GM23338 (cell line): ENCODE data around the gene TBX6. TPM values are rescaled to one million over a fixed set of nuclear protein-coding genes. Genes with fewer than 3 reads are reported as not detected.

Experiments used
- ATAC-seq: fragments of 200-7000 bp; cut with Tn5 transposase; 3 replicates; pipeline ENCODE4 v1.9.1; 2020
- DNase-seq: peaks from one replicate; pipeline ENCODE4 v3.0.0-alpha.2; 2015; ENCODE audit warnings: low spot score
- H2AFZ ChIP-seq: fragments of 200-600 bp; sonication (generic); 2 replicates; pipeline ENCODE4 v1.8.0; 2016; ENCODE audit warnings: antibody characterized with exemption, mild to moderate bottlenecking, moderate library complexity
- H3F3A ChIP-seq: fragments of 200-600 bp; sonication (generic); replicated peaks from 2 replicates; pipeline ENCODE4 v1.8.0; 2017; ENCODE audit warnings: antibody characterized with exemption, mixed run types, low read depth
- H3K27ac ChIP-seq: fragments of 200-600 bp; sonication (generic); 2 replicates; pipeline ENCODE4 v1.6.1; 2016; ENCODE audit warnings: low read depth
- H3K27me3 ChIP-seq: fragments of 200-600 bp; sonication (generic); 2 replicates; pipeline ENCODE4 v1.8.0; 2016; ENCODE audit warnings: mild to moderate bottlenecking, mixed run types, moderate library complexity; ENCODE audit not compliant: insufficient read depth
- H3K36me3 ChIP-seq: fragments of 200-600 bp; sonication (generic); 2 replicates; pipeline ENCODE4 v1.8.0; 2016; ENCODE audit warnings: mild to moderate bottlenecking; ENCODE audit not compliant: insufficient read depth
- H3K4me1 ChIP-seq: fragments of 200-600 bp; sonication (generic); 2 replicates; pipeline ENCODE4 v1.8.0; 2016; ENCODE audit warnings: mild to moderate bottlenecking, moderate library complexity; ENCODE audit not compliant: insufficient read depth
- H3K4me2 ChIP-seq: fragments of 200-600 bp; sonication (generic); 2 replicates; pipeline ENCODE4 v1.7.1; 2017; ENCODE audit warnings: mixed run types
- H3K4me3 ChIP-seq: fragments of 200-600 bp; sonication (generic); 2 replicates; pipeline ENCODE4 v1.6.1; 2016; ENCODE audit warnings: mixed run types
- H3K79me2 ChIP-seq: fragments of 200-600 bp; sonication (generic); replicated peaks from 2 replicates; pipeline ENCODE4 v1.8.0; 2017; ENCODE audit warnings: mild to moderate bottlenecking; ENCODE audit not compliant: insufficient read depth
- H3K9me2 ChIP-seq: fragments of 200-600 bp; sonication (generic); 2 replicates; pipeline ENCODE4 v1.8.0; 2017; ENCODE audit not compliant: insufficient read depth
- H4K20me1 ChIP-seq: fragments of 200-600 bp; sonication (generic); replicated peaks from 2 replicates; pipeline ENCODE4 v1.8.0; 2017; ENCODE audit warnings: mild to moderate bottlenecking; ENCODE audit not compliant: insufficient read depth
- H3K27ac Mint-ChIP-seq: 2 replicates; pipeline ENCODE4 v1.8.0; 2020; ENCODE audit warnings: inconsistent platforms, mild to moderate bottlenecking, moderate library complexity, mixed read lengths
- H3K27me3 Mint-ChIP-seq: 3 replicates; pipeline ENCODE4 v1.8.0; 2022; ENCODE audit warnings: low read depth, mild to moderate bottlenecking, moderate library complexity, mixed read lengths, inconsistent platforms; ENCODE audit not compliant: insufficient read depth, poor library complexity
- H3K36me3 Mint-ChIP-seq: 3 replicates; pipeline ENCODE4 v1.8.0; 2021; ENCODE audit warnings: low read depth, mild to moderate bottlenecking, inconsistent platforms, moderate library complexity, mixed read lengths
- H3K4me1 Mint-ChIP-seq: 3 replicates; pipeline ENCODE4 v1.8.0; 2020; ENCODE audit warnings: mild to moderate bottlenecking, inconsistent platforms, mixed read lengths
- H3K4me3 Mint-ChIP-seq: 3 replicates; pipeline ENCODE4 v1.8.0; 2021; ENCODE audit warnings: moderate library complexity, mild to moderate bottlenecking, inconsistent platforms, mixed read lengths
- H3K9me3 Mint-ChIP-seq: 3 replicates; pipeline ENCODE4 v1.8.0; 2020; ENCODE audit warnings: moderate library complexity, mild to moderate bottlenecking, inconsistent platforms, mixed read lengths
- CTCF ChIP-seq, 2 experiments: fragments of 200-600 bp in 1 of 2; sonication (generic) in 1 of 2; conservative IDR thresholded peaks; 2 replicates each; pipeline versions ENCODE4 v1.5.1 to v1.6.1; 2016 to 2017; ENCODE audit warnings: antibody characterized with exemption in 2 of 2, low read depth in 2 of 2, mild to moderate bottlenecking in 2 of 2, moderate library complexity in 1 of 2
- ETS1 ChIP-seq: IDR thresholded peaks from 2 replicates; pipeline ENCODE4 v1.6.1; 2016; ENCODE audit warnings: antibody characterized with exemption
- EZH2phosphoT487 ChIP-seq: fragments of 200-600 bp; sonication (generic); IDR thresholded peaks from one replicate; pipeline ENCODE4 v1.8.1; 2018; ENCODE audit warnings: antibody characterized with exemption; ENCODE audit not compliant: unreplicated experiment
- JUNB ChIP-seq: IDR thresholded peaks from one replicate; pipeline ENCODE4 v1.6.1; 2016; ENCODE audit warnings: antibody characterized with exemption; ENCODE audit not compliant: unreplicated experiment
- NANOG ChIP-seq: IDR thresholded peaks from 2 replicates; pipeline ENCODE4 v1.6.1; 2016; ENCODE audit warnings: antibody characterized with exemption, borderline replicate concordance
- POLR2AphosphoS5 ChIP-seq: IDR thresholded peaks from 2 replicates; pipeline ENCODE4 v1.6.1; 2016; ENCODE audit warnings: antibody characterized with exemption, low read depth
- STAT1 ChIP-seq: IDR thresholded peaks from one replicate; pipeline ENCODE4 v1.6.1; 2016; ENCODE audit warnings: antibody characterized with exemption; ENCODE audit not compliant: unreplicated experiment
- ZNF114 ChIP-seq: fragments of 250-450 bp; sonication (Bioruptor Pico); IDR thresholded peaks from 2 replicates; pipeline ENCODE4 v1.5.0; 2020; ENCODE audit warnings: mild to moderate bottlenecking, moderate library complexity
- ZNF331 ChIP-seq: fragments of 250-450 bp; sonication (Bioruptor Pico); IDR thresholded peaks from 2 replicates; pipeline ENCODE4 v1.5.0; 2020; ENCODE audit warnings: low read depth, mild to moderate bottlenecking, moderate library complexity
- ZNF462 ChIP-seq: fragments of 250-450 bp; sonication (Bioruptor Pico); IDR thresholded peaks from 2 replicates; pipeline ENCODE4 v1.5.0; 2020; ENCODE audit warnings: mild to moderate bottlenecking, moderate library complexity
- polyA plus RNA-seq: library from polyadenylated mRNA; unstranded; fragments of >200 nt; fragmentation: Nextera tagmentation; extraction: Ambion mirVana; gene quantifications from 2 replicates; pipeline ENCODE4 v1.2.1, GENCODE V29; 2016
- total RNA-seq: library from RNA; depleted of rRNA; stranded (reverse); fragments of >200 nt; shearing (Covaris generic); gene quantifications from 2 replicates; pipeline ENCODE4 v1.2.3, GENCODE V29; 2014

TBX6 gene
- total and polyA plus RNA-seq, 2 experiments from 2014 or later: 1.1 to 2.4 TPM

GRCh38 chr16:30063278-30063892, 28.3 kb downstream of the TBX6 start (continued):
- TF ChIP-seq NANOG (no peak), CTCF (conservative IDR thresholded peaks at IDR 0.05; ENCODE audit: low read depth in 2 of 2) (no peak), STAT1 (no peak), POLR2AphosphoS5 (no peak), JUNB (no peak), ETS1 (no peak), ZNF114 (CRISPR knock-in tag) (no peak)

- ATAC-seq (no peak), DNase-seq (no peak)
- peaks cover 4% of the 10 kb centered on the region for H3K79me2 ChIP-seq
- no peak overlapping the region for H3K4me3 ChIP-seq
- no peak overlapping the region for H3K4me2 ChIP-seq
- Mint-ChIP-seq H3K4me3 (no peak overlapping the region; the same call in 2 of the 3 replicates), H3K36me3 (peaks cover under 1% of the 10 kb centered on the region; the same call in 2 of the 3 replicates), H3K27ac (no peak overlapping the region), H3K4me1 (peaks cover 13% of the 10 kb centered on the region; the same call in 2 of the 3 replicates), H3K27me3 (peaks cover 14% of the 10 kb centered on the region), H3K9me3 (no peaks in the 10 kb centered on the region; the same call in 2 of the 3 replicates)
- H3F3A ChIP-seq: peaks cover 15% of the 10 kb centered on the region
- no peaks in the 10 kb centered on the region for H3K9me2 ChIP-seq
- 0 out of 2 replicates have a peak, but pooled peaks cover under 1% of the 10 kb centered on the region for H4K20me1 ChIP-seq
- peaks cover 7% of the 10 kb centered on the region; the same call in 1 of the 2 replicates for H3K4me1 ChIP-seq
- no peak overlapping the region for H3K27ac ChIP-seq
- H3K27me3 ChIP-seq: no peaks in the 10 kb centered on the region
- no peaks in the 10 kb centered on the region for H3K36me3 ChIP-seq
- no peak overlapping the region for H2AFZ ChIP-seq
- TF ChIP-seq CTCF (conservative IDR thresholded peaks at IDR 0.05; ENCODE audit: low read depth in 2 of 2) (no peak), ZNF331 (no peak), EZH2phosphoT487 (no peak), ZNF462 (CRISPR knock-in tag) (no peak), NANOG (no peak), POLR2AphosphoS5 (no peak)
These were observed 30.7 kb downstream of the TBX6 start for GRCh38 chr16:30060836-30061554.
